GM12864 (cell line): ENCODE results near the gene CTIF.
"Not testable (repeated sequence)": the region's sequence is repeated elsewhere in the genome, so short reads cannot be mapped to it uniquely, and the experiment has no call there.

Experiments
- DNase-seq: peaks from one replicate; pipeline ENCODE4 v3.0.0-alpha.2; 2011; ENCODE audit warnings: low read depth
- H3K4me3 ChIP-seq: 2 replicates; pipeline ENCODE4 v1.5.1; 2011; ENCODE audit warnings: mild to moderate bottlenecking, low read depth, low read length, control low read depth
- TF ChIP-seq, protein P1 (sequence below): IDR thresholded peaks from 2 replicates; pipeline ENCODE4 v1.5.1; 2011; ENCODE audit warnings: low read depth, mild to moderate bottlenecking, moderate library complexity, low read length, control low read depth, inconsistent platforms; ENCODE audit errors: missing control alignments

Gene CTIF

GRCh38 chr18:48808476-48808875 lies 269.6 kb downstream of the CTIF start:
- TF ChIP-seq, protein P1, sequence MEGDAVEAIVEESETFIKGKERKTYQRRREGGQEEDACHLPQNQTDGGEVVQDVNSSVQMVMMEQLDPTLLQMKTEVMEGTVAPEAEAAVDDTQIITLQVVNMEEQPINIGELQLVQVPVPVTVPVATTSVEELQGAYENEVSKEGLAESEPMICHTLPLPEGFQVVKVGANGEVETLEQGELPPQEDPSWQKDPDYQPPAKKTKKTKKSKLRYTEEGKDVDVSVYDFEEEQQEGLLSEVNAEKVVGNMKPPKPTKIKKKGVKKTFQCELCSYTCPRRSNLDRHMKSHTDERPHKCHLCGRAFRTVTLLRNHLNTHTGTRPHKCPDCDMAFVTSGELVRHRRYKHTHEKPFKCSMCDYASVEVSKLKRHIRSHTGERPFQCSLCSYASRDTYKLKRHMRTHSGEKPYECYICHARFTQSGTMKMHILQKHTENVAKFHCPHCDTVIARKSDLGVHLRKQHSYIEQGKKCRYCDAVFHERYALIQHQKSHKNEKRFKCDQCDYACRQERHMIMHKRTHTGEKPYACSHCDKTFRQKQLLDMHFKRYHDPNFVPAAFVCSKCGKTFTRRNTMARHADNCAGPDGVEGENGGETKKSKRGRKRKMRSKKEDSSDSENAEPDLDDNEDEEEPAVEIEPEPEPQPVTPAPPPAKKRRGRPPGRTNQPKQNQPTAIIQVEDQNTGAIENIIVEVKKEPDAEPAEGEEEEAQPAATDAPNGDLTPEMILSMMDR, result no peak
- DNase-seq, result no peak
- H3K4me3 ChIP-seq, result no peak overlapping the region

DNA sequence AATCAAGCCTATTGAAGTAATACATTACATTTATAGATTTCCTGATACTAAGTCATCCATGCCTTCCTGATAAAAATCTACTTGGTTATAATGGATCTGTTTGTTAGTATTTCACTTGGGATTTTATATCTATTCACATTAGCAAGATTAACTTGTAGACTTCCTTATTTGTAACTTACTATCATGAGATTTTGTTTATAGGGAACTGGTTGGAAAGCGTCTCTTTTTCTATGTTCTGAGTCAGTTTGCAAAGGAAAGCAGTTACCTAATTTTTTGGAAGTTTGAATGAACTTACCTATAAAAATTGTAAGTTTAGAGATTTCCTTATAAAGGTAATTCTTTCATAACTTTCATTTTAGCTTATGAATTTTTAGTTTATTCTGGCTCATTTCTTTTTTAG lies 270.5 kb downstream of the CTIF start:
- DNase-seq, result no peak
- H3K4me3 ChIP-seq, result no peak overlapping the region
- TF ChIP-seq, protein P1, result no peak

GRCh38 chr18:48810805-48811204 lies 272.0 kb downstream of the CTIF start:
- TF ChIP-seq, protein P1, result no peak
- DNase-seq, result no peak
- no peak overlapping the region for H3K4me3 ChIP-seq

DNA sequence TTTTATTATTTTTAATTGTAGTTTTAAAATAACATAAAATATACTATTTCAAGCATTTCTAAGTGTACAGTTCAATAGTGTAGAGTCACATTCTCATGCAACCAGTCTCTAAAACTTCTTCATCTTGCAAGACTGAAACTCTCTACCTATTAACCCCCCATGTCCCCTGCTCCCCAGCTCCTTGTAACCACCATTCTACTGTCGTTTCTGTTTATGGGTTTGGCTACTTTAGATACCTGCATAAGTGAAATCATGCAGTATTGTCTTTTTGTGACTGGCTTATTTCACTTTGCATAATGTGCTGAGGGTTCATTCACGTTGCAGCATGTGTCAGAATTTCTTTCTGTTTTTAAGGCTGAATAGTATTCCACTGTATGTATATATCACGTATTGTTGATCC lies 272.6 kb downstream of the CTIF start:
- no peak for DNase-seq
- no peak overlapping the region for H3K4me3 ChIP-seq
- TF ChIP-seq, protein P1, result no peak

DNA sequence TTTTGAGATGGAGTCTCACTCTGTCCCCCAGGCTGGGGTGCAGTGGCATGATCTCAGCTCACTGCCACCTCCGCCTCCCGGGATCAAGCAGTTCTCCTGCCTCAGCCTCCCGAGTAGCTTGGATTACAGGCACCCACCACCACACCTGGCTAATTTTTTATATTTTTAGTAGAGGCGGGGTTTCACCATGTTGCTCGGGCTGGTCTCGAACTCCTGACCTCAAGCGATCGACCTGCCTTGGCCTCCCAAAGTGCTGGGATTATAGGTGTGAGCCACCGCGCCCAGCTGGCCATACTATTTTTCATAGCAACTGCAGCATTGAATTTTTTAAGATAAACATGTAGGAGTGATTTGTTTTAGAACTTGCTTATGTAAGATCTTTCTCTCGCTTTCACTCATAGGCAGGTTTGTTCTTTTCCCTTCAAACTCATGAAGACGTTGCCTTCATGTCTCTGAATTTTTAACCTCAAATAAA lies 273.2 kb downstream of the CTIF start:
- DNase-seq, H3K4me3 ChIP-seq: not testable (repeated sequence)

DNA sequence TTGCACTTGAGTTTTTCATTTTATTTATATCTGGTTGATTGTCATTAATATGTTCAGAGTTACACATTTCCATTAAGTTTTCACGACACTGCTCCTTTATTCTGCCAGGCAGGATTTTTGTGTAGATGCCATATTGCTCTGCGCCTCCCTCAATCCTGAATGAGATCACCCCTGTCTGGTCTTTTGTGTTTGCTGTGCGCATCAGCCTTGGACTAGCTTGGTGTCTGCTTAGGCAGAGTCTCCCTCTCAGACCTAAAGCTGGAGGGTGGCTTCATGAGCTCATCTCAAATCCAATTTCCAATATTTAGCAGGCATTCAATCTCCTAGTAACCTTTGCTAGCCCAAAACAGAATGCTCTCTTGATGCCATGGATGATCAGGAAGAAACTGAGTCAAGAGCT lies 274.5 kb downstream of the CTIF start:
- TF ChIP-seq, protein P1, result no peak
- no peak for DNase-seq
- no peak overlapping the region for H3K4me3 ChIP-seq

- DNase-seq, result no peak
- H3K4me3 ChIP-seq, result no peak overlapping the region
- TF ChIP-seq, protein P1, result no peak
Measured at GRCh38 chr18:48813833-48814489, 275.1 kb downstream of the CTIF start.
